Natural killer cell (primary cell): ENCODE measurements around the gene DBN1. TPM values are rescaled to one million over a fixed set of nuclear protein-coding genes. Genes with fewer than 3 reads are reported as not detected.

Source experiments
- ATAC-seq, 3 donors: fragments of 150-1000 bp in 2 of 3; fragments of 200-7000 bp in 1 of 3; cut with Tn5 transposase; 1 replicate in 1 of 3; 2 replicates in 2 of 3; pipeline ENCODE4 v1.10.0; 2021; ENCODE audit warnings: mild to moderate bottlenecking in 2 of 3, moderate library complexity in 2 of 3
- DNase-seq, 2 donors: peaks; one replicate each; pipeline versions ENCODE4 v3.0.0 to v3.0.0-alpha.2; 2013 to 2021; ENCODE audit warnings: mixed read lengths in 1 of 2
- H3K27ac ChIP-seq: one replicate; pipeline ENCODE4 v1.5.1; 2013; ENCODE audit warnings: mild to moderate bottlenecking, low read length
- H3K27me3 ChIP-seq: one replicate; pipeline ENCODE4 v1.6.1; 2013; ENCODE audit warnings: low read length; ENCODE audit not compliant: control insufficient read depth, insufficient read depth
- H3K36me3 ChIP-seq: one replicate; pipeline ENCODE4 v1.6.1; 2013; ENCODE audit warnings: low read length; ENCODE audit not compliant: control insufficient read depth, insufficient read depth
- H3K4me1 ChIP-seq: one replicate; pipeline ENCODE4 v1.6.1; 2013; ENCODE audit warnings: low read length; ENCODE audit not compliant: control insufficient read depth, insufficient read depth
- H3K4me3 ChIP-seq: one replicate; pipeline ENCODE4 v1.5.1; 2013; ENCODE audit warnings: low read length
- H3K9me3 ChIP-seq: one replicate; pipeline ENCODE4 v1.6.1; 2013; ENCODE audit warnings: low read length; ENCODE audit not compliant: control insufficient read depth, insufficient read depth
- H3K27ac Mint-ChIP-seq, 2 donors: one replicate each; pipeline ENCODE4 v1.8.0; 2022; ENCODE audit warnings: mild to moderate bottlenecking in 2 of 2, mixed read lengths in 2 of 2, moderate library complexity in 1 of 2
- H3K27me3 Mint-ChIP-seq, 2 donors: one replicate each; pipeline ENCODE4 v1.8.0; 2022; ENCODE audit warnings: low read depth in 2 of 2, mixed read lengths in 2 of 2
- H3K36me3 Mint-ChIP-seq: one replicate; pipeline ENCODE4 v1.8.0; 2022; ENCODE audit warnings: mixed read lengths
- H3K4me1 Mint-ChIP-seq, 2 donors: one replicate each; pipeline ENCODE4 v1.8.0; 2022; ENCODE audit warnings: mixed read lengths in 2 of 2
- H3K4me3 Mint-ChIP-seq: one replicate; pipeline ENCODE4 v1.8.0; 2022; ENCODE audit warnings: mild to moderate bottlenecking, moderate library complexity, mixed read lengths
- H3K9me3 Mint-ChIP-seq, 2 donors: one replicate each; pipeline ENCODE4 v1.8.0; 2022; ENCODE audit warnings: mixed read lengths in 2 of 2
- CTCF ChIP-seq: fragments of 200-600 bp; IDR thresholded peaks from one replicate; pipeline ENCODE4 v1.8.0; 2022; ENCODE audit warnings: antibody characterized with exemption
- WGBS: methylation state at CpG from one replicate; pipeline ENCODE4 v1.1.7; 2013; ENCODE audit warnings: missing lambda C conversion rate; ENCODE audit not compliant: insufficient coverage; 5-methylcytosine and 5-hydroxymethylcytosine counted together
- intact Hi-C: fragments of 100-400 bp; cut with micrococcal nuclease; formaldehyde crosslinking; loops from one replicate; pipeline ENCODE4 v1.14.2; 2022
- total RNA-seq, 4 donors: library from RNA; stranded (reverse); fragments of 120-200 nt in 1 of 4; gene quantifications; one replicate each; pipeline versions ENCODE4 v1.2.3 to v1.2.4, GENCODE V29; 2013 to 2022

DBN1 gene
- total RNA-seq, 3 donors from 2014 or later (not counting 1 experiment from before 2014, with no cell fraction given): 13.7 to 25.2 (median 15.0) TPM

- H3K4me1 Mint-ChIP-seq: peaks cover 44 to 48% of the 10 kb centered on the region in 2 donors
- H3K27ac ChIP-seq: no peak overlapping the region
Measured at GRCh38 chr5:177519463-177520235, 46.2 kb upstream of the DBN1 start.

GRCh38 chr5:177516601-177517568 is 43.5 kb upstream of the DBN1 start, which contains the start of gene DDX41:
Gene DDX41 (minus strand): TSS chr5:177516961. CDS start chr5:177516945, 16 bp downstream.
- Mint-ChIP-seq H3K27ac (peak within 1 kb of the TSS; percentile 90 to 93), H3K4me1 (peaks cover 44 to 56% of the 10 kb centered on the region in 2 donors), H3K36me3 (no peaks in the 10 kb centered on the region), H3K4me3 (peak within 1 kb of the TSS; percentile 97), H3K9me3 (no peaks in the 10 kb centered on the region), H3K27me3 (no peaks in the 10 kb centered on the region)
- Histone ChIP-seq H3K4me1 (peaks cover 34% of the 10 kb centered on the region), H3K36me3 (peaks cover 38% of the 10 kb centered on the region), H3K4me3 (peak within 1 kb of the TSS; percentile 61), H3K27me3 (no peaks in the 10 kb centered on the region), H3K9me3 (no peaks in the 10 kb centered on the region), H3K27ac (peak within 1 kb of the TSS; percentile 35)
- peak; percentile 90 to 93 (median 91) for ATAC-seq
- intact Hi-C loops: no loop called here
- WGBS: under 1% methylated on average over 96 of the region's 96 CpGs
- no peak for TF ChIP-seq CTCF
- peak; percentile 92 to 99 for DNase-seq

More at GRCh38 chr5:177519463-177520235, 46.2 kb upstream of the DBN1 start:
- H3K9me3 ChIP-seq: no peaks in the 10 kb centered on the region
- Mint-ChIP-seq H3K27ac (peak overlapping the region; percentile 61 to 64), H3K36me3 (no peaks in the 10 kb centered on the region), H3K27me3 (no peaks in the 10 kb centered on the region), H3K9me3 (no peaks in the 10 kb centered on the region), H3K4me3 (no peak overlapping the region)
- peaks cover 23% of the 10 kb centered on the region for H3K36me3 ChIP-seq
- no peak for TF ChIP-seq CTCF
- intact Hi-C loops: no loop called here
- no peak overlapping the region for H3K4me3 ChIP-seq
- 86% methylated on average over 13 of the region's 13 CpGs for WGBS
- H3K4me1 ChIP-seq: peaks cover 35% of the 10 kb centered on the region
- H3K27me3 ChIP-seq: no peaks in the 10 kb centered on the region
- ATAC-seq: no peak
- no peak for DNase-seq

GRCh38 chr5:177515580-177515979 is 42.1 kb upstream of the DBN1 start:
- Histone ChIP-seq H3K27ac (no peak overlapping the region), H3K4me3 (no peak overlapping the region), H3K36me3 (peaks cover 45% of the 10 kb centered on the region), H3K4me1 (peaks cover 33% of the 10 kb centered on the region), H3K9me3 (no peaks in the 10 kb centered on the region), H3K27me3 (no peaks in the 10 kb centered on the region)
- 76% methylated on average over 7 of the region's 7 CpGs for WGBS
- H3K9me3 Mint-ChIP-seq: no peaks in the 10 kb centered on the region
- intact Hi-C loops: no loop called here
- no peaks in the 10 kb centered on the region for H3K36me3 Mint-ChIP-seq
- TF ChIP-seq CTCF: no peak
- H3K27me3 Mint-ChIP-seq: no peaks in the 10 kb centered on the region
- ATAC-seq (no peak), DNase-seq (no peak)
- peak overlapping the region; percentile 97 for H3K4me3 Mint-ChIP-seq
- H3K27ac Mint-ChIP-seq: peak overlapping the region in 1 of 2 donors; percentile 93
- H3K4me1 Mint-ChIP-seq: peaks cover 32 to 43% of the 10 kb centered on the region in 2 donors
